NCI-H2081 treated with DMSO at 0.1 percent for 48 hours (cell line): Measurements from ENCODE around the gene RBL2.
"Not testable (repeated sequence)": the region's sequence is repeated elsewhere in the genome, so short reads cannot be mapped to it uniquely, and the experiment has no call there.

Experiments used
- DNase-seq: peaks from one replicate; lab custom pipeline; 2025; lab: John Stamatoyannopoulos, UW

Gene RBL2

GRCh38 chr16:53539759-53540718, 105.8 kb downstream of the RBL2 start:
- not testable (repeated sequence) for DNase-seq
